Heart right ventricle (tissue), 16 donors: Measurements from ENCODE around the gene CHAC2. TPM values are rescaled to one million over a fixed set of nuclear protein-coding genes. Genes with fewer than 3 reads are reported as not detected.

Source experiments
- ATAC-seq, 8 donors: fragments of 200-7000 bp; cut with Tn5 transposase; one replicate each; pipeline ENCODE4 v1.9.1; 2020; ENCODE audit warnings: mild to moderate bottlenecking in 8 of 8, moderate library complexity in 8 of 8, moderate number of reproducible peaks in 1 of 8
- DNase-seq, 2 donors: peaks; one replicate each; pipeline ENCODE4 v3.0.0-alpha.2; 2020
- H3K27ac ChIP-seq, 10 donors: fragments of 200-600 bp; sonication (generic) in 2 of 10; one replicate each; pipeline versions ENCODE4 v1.5.0 to v1.8.0; 2020 to 2022; ENCODE audit warnings: mild to moderate bottlenecking in 3 of 10
- H3K27me3 ChIP-seq, 7 donors: fragments of 200-600 bp; one replicate each; pipeline ENCODE4 v1.8.0; 2021 to 2022; ENCODE audit warnings: mild to moderate bottlenecking in 2 of 7
- H3K36me3 ChIP-seq, 9 donors: fragments of 200-600 bp; sonication (generic) in 1 of 9; one replicate each; pipeline versions ENCODE4 v1.5.0 to v1.8.0; 2020 to 2022; ENCODE audit warnings: mild to moderate bottlenecking in 2 of 9
- H3K4me1 ChIP-seq, 9 donors: fragments of 200-600 bp; sonication (generic) in 1 of 9; one replicate each; pipeline versions ENCODE4 v1.5.0 to v1.8.0; 2020 to 2022; ENCODE audit warnings: mild to moderate bottlenecking in 4 of 9
- H3K4me3 ChIP-seq, 10 donors: fragments of 200-600 bp; sonication (generic) in 2 of 10; one replicate each; pipeline versions ENCODE4 v1.5.0 to v1.8.0; 2020 to 2022; ENCODE audit warnings: mild to moderate bottlenecking in 7 of 10, moderate library complexity in 2 of 10
- H3K9me3 ChIP-seq, 11 donors: fragments of 200-600 bp in 10 of 11; sonication (generic) in 2 of 11; one replicate each; pipeline versions ENCODE4 v1.5.0 to v1.8.0; 2013 to 2022; ENCODE audit warnings: mild to moderate bottlenecking in 2 of 11, control low read depth in 1 of 11, moderate library complexity in 1 of 11
- WGBS, 2 donors: extraction: QIAGEN DNeasy Blood & Tissue Kit; methylation state at CpG; one replicate each; pipeline ENCODE4 v1.1.7; 2013; ENCODE audit warnings: inconsistent platforms in 1 of 2; 5-methylcytosine and 5-hydroxymethylcytosine counted together
- intact Hi-C, 10 donors: fragments of 100-400 bp; cut with DNase I; formaldehyde crosslinking; loops; one replicate each; pipeline versions ENCODE4 v1.11.1 to v1.14.2; 2022
- polyA plus RNA-seq, 2 donors: library from polyadenylated mRNA; stranded (reverse); fragments of 200-250 nt; gene quantifications; one replicate each; pipeline ENCODE4 v1.2.3, GENCODE V29; 2013
- total RNA-seq, 10 donors: library from RNA; stranded (reverse); fragmentation: NEBNext Ultra II Directional in 3 of 10; extraction: Animal tissue kit (Norgen Biotek cat#: 25700) in 3 of 10; gene quantifications; one replicate each; pipeline versions ENCODE4 v1.2.1 to v1.2.4, GENCODE V29; 2021 to 2023
- TF ChIP-seq, protein P1 (sequence below), 9 donors: fragments of 200-600 bp; sonication (generic) in 2 of 9; IDR thresholded peaks; one replicate each; pipeline versions ENCODE4 v1.5.0 to v1.8.0; 2021 to 2022; ENCODE audit warnings: antibody characterized with exemption in 9 of 9, mild to moderate bottlenecking in 5 of 9, moderate library complexity in 1 of 9
- donor health status: Arrhythmogenic right ventricular cardiomyopathy.
- donor health status: ischemic (EF 13 %, LVEDD 7.1; RV severe dilation, severe dysfunction).
- donor health status: healthy with polysubstance abuse.
- donor health status: DM: no; HTN: yes; CAD: no.
- donor health status: DM: no; HTN: no; CAD: no.
- donor health status: ischemic (EF 25% LVEDD 6.9; RV normal size, moderate dysfunction).
- donor health status: ischemic (EF 25% LVEDD 5.7; RV mildly dilated, moderate dysfunction).
- donor health status: healthy.
- donor health status: DM: yes; HTN: yes; CAD: no.
- donor health status: Ischemic cardiomyopathy.
- donor health status: ischemic (EF 35%, LVEDD 5.7; RV mildly dilated, moderate dysfunction).
- donor health status: nonischemic (EF 11% LVEDD 7.7; RV severe dilation, severe dysfunction).
- donor health status: DM: yes; HTN: yes; CAD: no.
- donor health status: PGD.
- donor health status: ischemic (EF 29% LVEDD 5.4; RV normal size, mild dysfunction).
- donor health status: nonischemic (EF 23%, LVEDD 6.1; RV moderate dilation, normal function).

CHAC2 gene
- total and polyA plus RNA-seq, 12 donors: 1.3 to 7.1 (median 2.1) TPM

DNA sequence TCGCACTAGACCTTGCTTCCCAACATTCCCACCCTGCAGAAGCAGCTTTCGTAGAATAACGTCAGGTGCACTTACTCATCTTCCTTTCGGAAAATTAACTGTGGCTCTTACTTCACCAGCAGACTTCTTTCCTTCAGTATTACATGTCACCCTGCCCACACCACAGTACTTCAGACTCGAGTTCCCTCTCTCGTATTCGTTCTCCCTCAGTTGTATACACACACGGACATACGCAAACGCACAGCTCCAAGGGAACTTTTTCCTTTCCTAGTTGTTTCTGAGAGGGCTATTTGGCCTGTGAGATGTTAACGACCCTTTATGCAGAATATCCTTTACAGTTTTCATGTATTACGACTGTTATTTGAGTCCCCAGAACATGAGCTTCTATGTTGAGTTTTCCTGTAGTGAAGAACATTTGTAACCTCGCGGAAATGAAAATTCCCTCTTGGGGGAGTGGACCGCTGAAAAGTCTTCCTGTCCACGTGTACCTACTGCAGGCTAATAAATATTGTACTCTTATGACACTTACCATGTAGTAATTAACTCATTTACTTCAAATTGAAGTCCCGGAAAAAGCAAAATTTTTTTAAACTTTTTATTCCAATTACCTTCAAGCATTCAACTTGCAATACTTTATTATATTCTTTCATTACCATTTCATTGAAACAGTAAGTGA, 20.1 kb downstream of the CHAC2 start:
- H3K4me1 ChIP-seq: peaks cover 2 to 56% (median 40%) of the 10 kb centered on the region in 9 donors
- ATAC-seq: peak in 2 of 8 donors; percentile 7 to 10

DNA sequence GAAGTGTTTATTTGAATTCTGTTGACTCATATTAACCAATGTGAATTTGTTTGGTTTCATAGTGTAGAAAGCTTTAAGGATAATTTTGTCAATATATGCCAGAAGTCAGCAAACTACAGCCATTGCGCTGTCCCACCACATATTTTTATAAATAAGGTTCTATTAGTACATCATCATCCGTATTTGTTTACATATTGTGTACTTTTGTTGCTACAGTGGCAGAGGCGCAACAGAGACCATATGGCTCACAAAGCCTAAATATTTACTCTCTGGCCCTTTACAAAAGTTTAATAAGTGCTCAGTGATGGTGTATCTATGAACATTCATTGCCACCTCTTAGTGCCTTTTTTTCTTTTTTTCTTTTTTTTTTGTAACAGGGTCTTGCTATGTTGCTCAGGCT, 25.7 kb downstream of the CHAC2 start:
- Histone ChIP-seq H3K27me3 (no peaks in the 10 kb centered on the region), H3K36me3 (peaks cover 0 to 47% (median 27%) of the 10 kb centered on the region in 9 donors), H3K4me1 (peaks cover 0 to 25% (median 10%) of the 10 kb centered on the region in 9 donors), H3K9me3 (no peaks in the 10 kb centered on the region), H3K27ac (no peak overlapping the region), H3K4me3 (no peak overlapping the region)
- intact Hi-C loops: no loop called here
- ATAC-seq (no peak), DNase-seq (no peak)
- TF ChIP-seq, protein P1, sequence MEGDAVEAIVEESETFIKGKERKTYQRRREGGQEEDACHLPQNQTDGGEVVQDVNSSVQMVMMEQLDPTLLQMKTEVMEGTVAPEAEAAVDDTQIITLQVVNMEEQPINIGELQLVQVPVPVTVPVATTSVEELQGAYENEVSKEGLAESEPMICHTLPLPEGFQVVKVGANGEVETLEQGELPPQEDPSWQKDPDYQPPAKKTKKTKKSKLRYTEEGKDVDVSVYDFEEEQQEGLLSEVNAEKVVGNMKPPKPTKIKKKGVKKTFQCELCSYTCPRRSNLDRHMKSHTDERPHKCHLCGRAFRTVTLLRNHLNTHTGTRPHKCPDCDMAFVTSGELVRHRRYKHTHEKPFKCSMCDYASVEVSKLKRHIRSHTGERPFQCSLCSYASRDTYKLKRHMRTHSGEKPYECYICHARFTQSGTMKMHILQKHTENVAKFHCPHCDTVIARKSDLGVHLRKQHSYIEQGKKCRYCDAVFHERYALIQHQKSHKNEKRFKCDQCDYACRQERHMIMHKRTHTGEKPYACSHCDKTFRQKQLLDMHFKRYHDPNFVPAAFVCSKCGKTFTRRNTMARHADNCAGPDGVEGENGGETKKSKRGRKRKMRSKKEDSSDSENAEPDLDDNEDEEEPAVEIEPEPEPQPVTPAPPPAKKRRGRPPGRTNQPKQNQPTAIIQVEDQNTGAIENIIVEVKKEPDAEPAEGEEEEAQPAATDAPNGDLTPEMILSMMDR (IDR thresholded peaks at IDR 0.05): no peak
- 92 to 97% methylated on average over 3 of the region's 3 CpGs for WGBS, 2 donors

More for the DNA sequence above, 20.1 kb downstream of the CHAC2 start:
- intact Hi-C loops: no loop called here
- WGBS, 2 donors: 4 to 6% methylated on average over 17 of the region's 17 CpGs
- Histone ChIP-seq H3K36me3 (no peaks in the 10 kb centered on the region), H3K27ac (peak overlapping the region in 9 of 10 donors; percentile 79 to 91 (median 84)), H3K4me3 (peak overlapping the region; percentile 69 to 95 (median 88)), H3K27me3 (no peaks in the 10 kb centered on the region), H3K9me3 (no peaks in the 10 kb centered on the region)
- TF ChIP-seq, protein P1 (IDR thresholded peaks at IDR 0.05): no peak
- DNase-seq: no peak

DNA sequence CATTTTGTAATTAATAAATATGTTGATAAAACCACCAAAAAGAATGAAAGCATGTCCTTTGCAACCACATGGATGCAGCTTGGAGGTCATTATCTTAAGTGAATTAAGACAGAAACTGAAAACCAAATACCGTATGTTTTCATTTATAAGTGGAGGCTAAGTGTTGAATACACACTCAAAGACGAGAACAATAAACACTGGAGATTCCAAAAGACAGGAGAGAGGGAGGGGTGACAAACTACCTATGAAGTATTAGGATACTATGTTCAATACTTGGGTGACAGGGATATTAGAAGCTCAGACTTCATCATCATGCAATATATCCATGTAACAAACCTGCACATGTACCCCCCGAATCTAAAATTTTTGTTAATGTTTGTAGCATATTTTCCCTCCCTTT, 26.2 kb downstream of the CHAC2 start:
- H3K27me3 ChIP-seq: no peaks in the 10 kb centered on the region
- TF ChIP-seq, protein P1 (IDR thresholded peaks at IDR 0.05): no peak
- no peak overlapping the region for H3K27ac ChIP-seq
- H3K4me1 ChIP-seq: peaks cover 0 to 19% (median 4%) of the 10 kb centered on the region in 9 donors
- ATAC-seq (no peak), DNase-seq (no peak)
- peaks cover 0 to 53% (median 32%) of the 10 kb centered on the region in 9 donors for H3K36me3 ChIP-seq
- 82 to 88% methylated on average over 3 of the region's 3 CpGs for WGBS, 2 donors
- H3K4me3 ChIP-seq: no peak overlapping the region
- intact Hi-C loops: no loop called here
- H3K9me3 ChIP-seq: no peaks in the 10 kb centered on the region

DNA sequence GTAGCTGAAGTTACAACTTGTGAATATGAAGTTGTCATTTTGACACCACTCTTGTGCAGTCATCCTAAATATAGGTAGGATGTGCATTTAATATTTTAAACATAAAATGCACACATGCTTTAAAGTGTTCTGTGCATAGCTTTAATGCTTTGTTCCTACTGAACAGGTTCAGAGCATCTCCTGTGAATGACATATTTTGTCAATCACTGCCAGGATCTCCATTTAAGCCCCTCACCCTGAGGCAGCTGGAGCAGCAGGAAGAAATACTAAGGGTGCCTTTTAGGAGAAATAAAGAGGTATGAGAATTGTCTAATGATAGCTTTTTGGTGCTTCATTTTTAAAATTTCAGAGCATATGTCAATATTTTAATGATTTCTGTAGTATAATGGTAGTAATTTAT, 33.9 kb downstream of the CHAC2 start:
- ATAC-seq: no peak
- peaks cover 0 to 100% (median 30%) of the 10 kb centered on the region in 9 donors for H3K36me3 ChIP-seq
- TF ChIP-seq, protein P1 (IDR thresholded peaks at IDR 0.05): no peak
- no peaks in the 10 kb centered on the region for H3K9me3 ChIP-seq
- no peak for DNase-seq
- no peak overlapping the region for H3K27ac ChIP-seq
- peaks cover 0 to 8% (median 0%) of the 10 kb centered on the region in 9 donors for H3K4me1 ChIP-seq
- no peak overlapping the region for H3K4me3 ChIP-seq
- no peaks in the 10 kb centered on the region for H3K27me3 ChIP-seq
- intact Hi-C loops: no loop called here
